ENCODE data around the gene ATP2B2.

ATP2B2 gene

DNA sequence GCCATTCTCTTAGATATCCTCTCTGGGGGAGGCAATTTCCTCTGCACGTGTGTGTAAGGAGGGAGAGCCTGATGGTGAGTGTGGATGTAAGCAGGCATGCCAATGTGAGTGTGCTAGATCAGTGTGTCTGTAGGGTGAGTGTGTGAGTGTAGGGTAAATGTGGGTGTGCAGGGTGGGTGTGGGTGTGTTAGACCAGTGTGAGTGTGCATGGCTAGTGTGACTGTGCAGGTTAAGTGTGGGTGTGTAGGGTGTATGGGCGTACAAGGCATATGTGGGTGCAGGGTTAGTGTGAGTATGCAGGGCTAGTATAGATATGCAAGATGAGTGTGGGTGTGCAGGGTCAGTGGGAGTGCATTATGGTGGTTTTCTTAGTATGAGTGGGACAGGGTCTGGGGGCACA is 48.4 kb downstream of the ATP2B2 start:
- Histone ChIP-seq H3K36me3 (ENCODE audit: insufficient read depth, low read length) (no peaks in the 10 kb centered on the region), H3K4me2 (ENCODE audit: insufficient read depth, low read length) (no peak overlapping the region), H2AFZ (ENCODE audit: low read depth, low read length) (no peak overlapping the region), H3K27me3 (ENCODE audit: insufficient read depth, low read length, poor library complexity) (no peaks in the 10 kb centered on the region), H3K4me1 (ENCODE audit: insufficient read depth, low read length) (no peaks in the 10 kb centered on the region), H3K27ac (ENCODE audit: low read length) (no peak overlapping the region), H3K9ac (ENCODE audit: low read depth, low read length) (no peak overlapping the region), H3K4me3 (ENCODE audit: low read depth in 1 of 2, low read length in 2 of 2) (no peak overlapping the region), H4K20me1 (ENCODE audit: insufficient read depth, low read length) (no peaks in the 10 kb centered on the region), H3K79me2 (ENCODE audit: insufficient read depth, low read length) (no peaks in the 10 kb centered on the region), H3K9me3 (ENCODE audit: insufficient read depth, low read length, severe bottlenecking) (no peaks in the 10 kb centered on the region)
- DNase-seq = no peak
- no peak for ATAC-seq (ENCODE audit: insufficient read depth, low read depth)
- no peak for TF ChIP-seq CTCF (IDR thresholded peaks at IDR 0.05; ENCODE audit: borderline replicate concordance, extremely low read depth, low read length, poor library complexity, severe bottlenecking)
- TF ChIP-seq EZH2 (IDR thresholded peaks at IDR 0.05; ENCODE audit: borderline replicate concordance, low read depth, low read length, severe bottlenecking) = no peak

DNA sequence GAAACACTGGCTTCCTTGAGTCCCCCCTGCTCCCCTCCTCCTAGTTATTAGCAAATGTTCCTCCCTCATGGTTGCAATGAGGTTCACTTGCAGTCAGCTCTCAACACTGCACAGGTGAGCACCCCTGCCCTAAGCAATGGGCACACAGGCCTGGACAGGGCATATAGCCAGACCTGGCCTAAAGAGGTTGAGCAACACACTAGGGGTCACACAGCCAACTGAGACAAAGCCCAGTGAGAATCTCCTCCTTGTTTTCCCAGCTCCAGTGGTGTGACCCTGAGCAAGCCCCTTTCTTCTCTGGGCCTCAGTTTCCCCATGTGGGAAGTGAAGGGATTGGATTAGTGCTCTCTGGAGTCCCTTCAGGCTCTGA is 49.9 kb downstream of the ATP2B2 start:
- Histone ChIP-seq H3K4me1 (ENCODE audit: insufficient read depth, low read length) (no peaks in the 10 kb centered on the region), H3K27me3 (ENCODE audit: insufficient read depth, low read length, poor library complexity) (no peaks in the 10 kb centered on the region), H3K27ac (ENCODE audit: low read length) (no peak overlapping the region), H2AFZ (ENCODE audit: low read depth, low read length) (no peak overlapping the region), H3K4me2 (ENCODE audit: insufficient read depth, low read length) (no peak overlapping the region), H3K79me2 (ENCODE audit: insufficient read depth, low read length) (no peaks in the 10 kb centered on the region), H3K36me3 (ENCODE audit: insufficient read depth, low read length) (no peaks in the 10 kb centered on the region), H3K9me3 (ENCODE audit: insufficient read depth, low read length, severe bottlenecking) (no peaks in the 10 kb centered on the region), H3K4me3 (ENCODE audit: low read depth in 1 of 2, low read length in 2 of 2) (no peak overlapping the region), H4K20me1 (ENCODE audit: insufficient read depth, low read length) (no peaks in the 10 kb centered on the region), H3K9ac (ENCODE audit: low read depth, low read length) (no peak overlapping the region)
- no peak for ATAC-seq (ENCODE audit: insufficient read depth, low read depth)
- no peak for DNase-seq
- TF ChIP-seq EZH2 (IDR thresholded peaks at IDR 0.05; ENCODE audit: borderline replicate concordance, low read depth, low read length, severe bottlenecking) (no peak), CTCF (IDR thresholded peaks at IDR 0.05; ENCODE audit: borderline replicate concordance, extremely low read depth, low read length, poor library complexity, severe bottlenecking) (no peak)

DNA sequence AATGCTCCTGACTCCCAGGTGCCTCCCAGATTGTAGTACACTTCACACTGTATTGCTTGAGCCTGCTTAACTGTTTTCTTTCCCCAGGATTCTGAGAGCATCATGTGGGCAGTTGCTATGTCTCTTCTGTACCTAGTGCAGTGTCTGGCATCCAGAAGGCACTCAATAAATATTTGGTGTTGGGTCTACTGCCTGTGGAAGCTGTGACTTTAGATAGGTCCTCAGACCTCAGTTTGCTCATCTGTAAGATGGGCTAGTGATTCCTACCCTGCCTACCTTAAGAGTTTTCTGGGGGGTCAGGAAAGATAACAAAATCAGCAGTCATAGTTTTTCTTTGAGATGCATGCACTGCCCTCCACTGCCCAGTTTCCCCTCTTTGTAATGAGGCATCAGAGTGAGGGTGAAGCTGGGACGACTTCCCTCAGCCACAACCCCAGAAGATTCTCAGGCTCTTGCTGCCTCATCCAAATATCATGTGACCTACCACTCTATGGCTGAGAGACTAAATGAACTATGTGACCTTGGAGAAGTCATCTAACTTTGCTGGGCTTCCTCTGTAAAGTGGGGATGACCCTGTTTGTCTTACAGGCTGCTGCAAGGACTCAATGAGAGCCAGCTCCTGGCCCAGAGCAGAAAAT is 50.4 kb downstream of the ATP2B2 start:
- ATAC-seq (ENCODE audit: insufficient read depth, low read depth) (no peak), DNase-seq (no peak)
- H3K27me3 ChIP-seq (ENCODE audit: insufficient read depth, low read length, poor library complexity) = no peaks in the 10 kb centered on the region
- H3K9ac ChIP-seq (ENCODE audit: low read depth, low read length) = no peak overlapping the region
- no peak overlapping the region for H3K27ac ChIP-seq (ENCODE audit: low read length)
- no peaks in the 10 kb centered on the region for H3K9me3 ChIP-seq (ENCODE audit: insufficient read depth, low read length, severe bottlenecking)
- H4K20me1 ChIP-seq (ENCODE audit: insufficient read depth, low read length) = no peaks in the 10 kb centered on the region
- H3K79me2 ChIP-seq (ENCODE audit: insufficient read depth, low read length) = no peaks in the 10 kb centered on the region
- H3K4me3 ChIP-seq (ENCODE audit: low read depth in 1 of 2, low read length in 2 of 2) = no peak overlapping the region
- no peak overlapping the region for H3K4me2 ChIP-seq (ENCODE audit: insufficient read depth, low read length)
- H3K36me3 ChIP-seq (ENCODE audit: insufficient read depth, low read length) = no peaks in the 10 kb centered on the region
- no peak overlapping the region for H2AFZ ChIP-seq (ENCODE audit: low read depth, low read length)
- no peaks in the 10 kb centered on the region for H3K4me1 ChIP-seq (ENCODE audit: insufficient read depth, low read length)
- TF ChIP-seq EZH2 (IDR thresholded peaks at IDR 0.05; ENCODE audit: borderline replicate concordance, low read depth, low read length, severe bottlenecking) = no peak
- TF ChIP-seq CTCF (IDR thresholded peaks at IDR 0.05; ENCODE audit: borderline replicate concordance, extremely low read depth, low read length, poor library complexity, severe bottlenecking) = no peak
